MCF 10A (cell line): Measurements from ENCODE around the gene TMIGD2. TPM values are rescaled to one million over a fixed set of nuclear protein-coding genes. Genes with fewer than 3 reads are reported as not detected.

Source experiments
- BruUV-seq: library from RNA; stranded (reverse); fragments of 400-500 nt; replicated peaks from 2 replicates; lab custom pipeline; 2021; lab: Mats Ljungman, UMichigan
- CTCF ChIA-PET: fragments of 300-600 bp; sonication (Branson Sonifier 250); formaldehyde crosslinking; extraction: SDS; loops from one replicate; lab custom pipeline; 2021; ENCODE audit warnings: antibody characterized with exemption, inconsistent platforms; lab: Yijun Ruan, JAX
- POLR2A ChIA-PET: fragments of 300-600, 350-650 bp; sonication (Branson Sonifier 250); formaldehyde crosslinking; extraction: SDS; loops from one replicate; lab custom pipeline; 2020; ENCODE audit warnings: antibody characterized with exemption, inconsistent platforms; lab: Yijun Ruan, JAX
- DNase-seq: peaks from one replicate; pipeline ENCODE4 v3.0.0-alpha.2; 2018; ENCODE audit not compliant: unreplicated experiment
- H3K27ac Mint-ChIP-seq: one replicate; pipeline ENCODE4 v1.8.0; 2022; ENCODE audit warnings: mild to moderate bottlenecking, low read depth, mixed read lengths; ENCODE audit not compliant: unreplicated experiment
- H3K27me3 Mint-ChIP-seq: one replicate; pipeline ENCODE4 v1.8.0; 2022; ENCODE audit warnings: mixed read lengths; ENCODE audit not compliant: insufficient read depth, unreplicated experiment
- H3K36me3 Mint-ChIP-seq: one replicate; pipeline ENCODE4 v1.8.0; 2022; ENCODE audit warnings: mild to moderate bottlenecking, moderate library complexity, mixed read lengths; ENCODE audit not compliant: insufficient read depth, unreplicated experiment
- H3K4me1 Mint-ChIP-seq: one replicate; pipeline ENCODE4 v1.8.0; 2022; ENCODE audit warnings: mixed read lengths; ENCODE audit not compliant: insufficient read depth, unreplicated experiment
- H3K4me3 Mint-ChIP-seq: one replicate; pipeline ENCODE4 v1.8.0; 2022; ENCODE audit warnings: mild to moderate bottlenecking, moderate library complexity, mixed read lengths; ENCODE audit not compliant: unreplicated experiment
- H3K9me3 Mint-ChIP-seq: one replicate; pipeline ENCODE4 v1.8.0; 2022; ENCODE audit warnings: mixed read lengths; ENCODE audit not compliant: unreplicated experiment
- CTCF ChIP-seq: fragments of 200-600 bp; IDR thresholded peaks from one replicate; pipeline ENCODE4 v1.8.0; 2022; ENCODE audit warnings: antibody characterized with exemption, mild to moderate bottlenecking; ENCODE audit not compliant: unreplicated experiment
- intact Hi-C: fragments of 100-400 bp; cut with micrococcal nuclease; formaldehyde crosslinking; loops from 2 replicates; pipeline ENCODE4 v1.14.1; 2022
- total RNA-seq: library from RNA; stranded (reverse); gene quantifications from 2 replicates; pipeline ENCODE4 v1.2.3, GENCODE V29; 2022

Gene TMIGD2
- total RNA-seq, 1 experiment from 2014 or later = not detected

DNA sequence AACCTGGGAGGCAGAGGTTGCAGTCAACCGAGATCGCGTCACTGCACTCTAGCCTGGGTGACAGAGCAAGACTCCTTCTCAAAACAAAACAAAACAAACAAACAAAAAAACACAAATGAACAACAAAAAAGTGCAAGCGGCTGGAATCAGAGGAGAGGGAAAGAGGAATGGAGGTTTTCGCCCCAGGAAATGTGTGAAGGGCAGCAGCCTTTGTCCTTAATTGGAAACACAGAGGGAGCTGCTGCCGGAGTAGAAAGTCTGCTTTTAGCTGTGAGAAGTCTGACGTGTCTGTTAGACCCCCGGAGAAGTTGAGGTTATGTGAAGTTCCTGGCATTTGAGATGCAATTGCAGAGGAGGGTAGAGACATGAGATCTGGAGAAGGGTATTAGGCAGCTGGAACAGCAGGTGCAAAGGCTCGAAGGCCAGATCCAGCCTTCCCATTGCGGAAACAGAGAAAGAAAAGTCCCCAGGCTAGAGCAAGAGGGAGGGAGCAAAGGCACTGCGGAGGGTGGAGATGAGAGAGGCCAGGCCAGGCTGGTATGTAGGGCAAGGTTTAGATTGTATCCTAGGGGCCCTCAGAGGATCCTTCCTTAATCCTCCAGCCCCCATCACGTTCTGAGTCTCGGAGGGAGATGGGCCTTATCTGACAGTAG is 473 bp downstream of the TMIGD2 start:
- BruUV-seq = no TSS peak
- CTCF ChIA-PET = interaction anchor here (0.6 kb wide), 1 partner anchor 12 kb away, joined by 3 read pairs; no protein-coding TSS in a partner anchor
- intact Hi-C loops = no loop called here
- peaks cover 15% of the 10 kb centered on the region for H3K27me3 Mint-ChIP-seq
- no peak for DNase-seq
- no peaks in the 10 kb centered on the region for H3K4me1 Mint-ChIP-seq
- TF ChIP-seq CTCF = no peak
- H3K36me3 Mint-ChIP-seq = no peaks in the 10 kb centered on the region
- no peak overlapping the region for H3K27ac Mint-ChIP-seq
- H3K9me3 Mint-ChIP-seq = no peaks in the 10 kb centered on the region
- POLR2A ChIA-PET = no interaction called here
- H3K4me3 Mint-ChIP-seq = no peak overlapping the region

GRCh38 chr19:4300589-4300988 is 1.6 kb downstream of the TMIGD2 start:
- TF ChIP-seq CTCF = no peak
- Mint-ChIP-seq H3K27me3 (peaks cover 3% of the 10 kb centered on the region), H3K36me3 (no peaks in the 10 kb centered on the region), H3K27ac (no peak overlapping the region), H3K9me3 (no peaks in the 10 kb centered on the region), H3K4me1 (no peaks in the 10 kb centered on the region), H3K4me3 (no peak overlapping the region)
- BruUV-seq = no TSS peak
- ChIA-PET POLR2A (interaction anchor here (0.6 kb wide), 1 partner anchor 695 kb away, joined by 3 read pairs; no protein-coding TSS in a partner anchor), CTCF (no interaction called here)
- no peak for DNase-seq
- intact Hi-C loops = no loop called here

GRCh38 chr19:4298810-4299550 is 3.2 kb downstream of the TMIGD2 start:
- Mint-ChIP-seq H3K27ac (no peak overlapping the region), H3K4me1 (no peaks in the 10 kb centered on the region), H3K27me3 (no peaks in the 10 kb centered on the region), H3K9me3 (no peaks in the 10 kb centered on the region), H3K36me3 (no peaks in the 10 kb centered on the region), H3K4me3 (no peak overlapping the region)
- BruUV-seq = no TSS peak
- TF ChIP-seq CTCF = no peak
- intact Hi-C loops = no loop called here
- CTCF ChIA-PET = interaction anchor here (0.6 to 1.2 kb wide), 2 partner anchors 9 to 71 kb away, joined by 3 read pairs; no protein-coding TSS in a partner anchor
- POLR2A ChIA-PET = no interaction called here
- DNase-seq = no peak
